Mesothelial cell of epicardium (in vitro differentiated cells): Measurements from ENCODE around the gene ST6GALNAC4. TPM values are rescaled to one million over a fixed set of nuclear protein-coding genes. Genes with fewer than 3 reads are reported as not detected.

Source experiments
- DNase-seq, 2 experiments: peaks; one replicate each; pipeline ENCODE4 v3.0.0; 2021; ENCODE audit warnings: low spot score in 2 of 2; ENCODE audit not compliant: unreplicated experiment in 2 of 2
- H3K27ac Mint-ChIP-seq: 2 replicates; pipeline ENCODE4 v1.8.0; 2021; ENCODE audit warnings: mixed read lengths
- H3K27me3 Mint-ChIP-seq: 2 replicates; pipeline ENCODE4 v1.8.0; 2021; ENCODE audit warnings: low read depth, mixed read lengths
- H3K36me3 Mint-ChIP-seq: 2 replicates; pipeline ENCODE4 v1.8.0; 2021; ENCODE audit warnings: mixed read lengths
- H3K4me1 Mint-ChIP-seq: 2 replicates; pipeline ENCODE4 v1.8.0; 2021; ENCODE audit warnings: mixed read lengths
- H3K4me3 Mint-ChIP-seq: 2 replicates; pipeline ENCODE4 v1.8.0; 2021; ENCODE audit warnings: mild to moderate bottlenecking, moderate library complexity, mixed read lengths
- H3K9me3 Mint-ChIP-seq: 2 replicates; pipeline ENCODE4 v1.8.0; 2021; ENCODE audit warnings: mixed read lengths
- total RNA-seq: library from RNA; stranded (reverse); gene quantifications from 3 replicates; pipeline ENCODE4 v1.2.1, GENCODE V29; 2021
- TF ChIP-seq, protein P1 (sequence below): fragments of 200-600 bp; sonication (generic); IDR thresholded peaks from one replicate; pipeline ENCODE4 v1.5.0; 2021; ENCODE audit warnings: antibody characterized with exemption; ENCODE audit not compliant: unreplicated experiment

Gene ST6GALNAC4
- total RNA-seq, 1 donor from 2014 or later = 14.5 TPM

- no peak for DNase-seq
- peak overlapping the region; percentile 76 for H3K4me3 Mint-ChIP-seq
- no peaks in the 10 kb centered on the region for H3K9me3 Mint-ChIP-seq
- no peaks in the 10 kb centered on the region for H3K27me3 Mint-ChIP-seq
- TF ChIP-seq, protein P1, sequence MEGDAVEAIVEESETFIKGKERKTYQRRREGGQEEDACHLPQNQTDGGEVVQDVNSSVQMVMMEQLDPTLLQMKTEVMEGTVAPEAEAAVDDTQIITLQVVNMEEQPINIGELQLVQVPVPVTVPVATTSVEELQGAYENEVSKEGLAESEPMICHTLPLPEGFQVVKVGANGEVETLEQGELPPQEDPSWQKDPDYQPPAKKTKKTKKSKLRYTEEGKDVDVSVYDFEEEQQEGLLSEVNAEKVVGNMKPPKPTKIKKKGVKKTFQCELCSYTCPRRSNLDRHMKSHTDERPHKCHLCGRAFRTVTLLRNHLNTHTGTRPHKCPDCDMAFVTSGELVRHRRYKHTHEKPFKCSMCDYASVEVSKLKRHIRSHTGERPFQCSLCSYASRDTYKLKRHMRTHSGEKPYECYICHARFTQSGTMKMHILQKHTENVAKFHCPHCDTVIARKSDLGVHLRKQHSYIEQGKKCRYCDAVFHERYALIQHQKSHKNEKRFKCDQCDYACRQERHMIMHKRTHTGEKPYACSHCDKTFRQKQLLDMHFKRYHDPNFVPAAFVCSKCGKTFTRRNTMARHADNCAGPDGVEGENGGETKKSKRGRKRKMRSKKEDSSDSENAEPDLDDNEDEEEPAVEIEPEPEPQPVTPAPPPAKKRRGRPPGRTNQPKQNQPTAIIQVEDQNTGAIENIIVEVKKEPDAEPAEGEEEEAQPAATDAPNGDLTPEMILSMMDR = no peak
- H3K36me3 Mint-ChIP-seq = no peaks in the 10 kb centered on the region
- H3K27ac Mint-ChIP-seq = peak overlapping the region; percentile 63
- H3K4me1 Mint-ChIP-seq = peaks cover 19% of the 10 kb centered on the region
These were observed 38.0 kb downstream of the ST6GALNAC4 start for GRCh38 chr9:127878652-127879390.

- Mint-ChIP-seq H3K27me3 (no peaks in the 10 kb centered on the region), H3K27ac (peak overlapping the region; percentile 63), H3K9me3 (no peaks in the 10 kb centered on the region), H3K36me3 (no peaks in the 10 kb centered on the region), H3K4me3 (peak overlapping the region; percentile 76), H3K4me1 (peaks cover 19% of the 10 kb centered on the region)
- DNase-seq = no peak
- TF ChIP-seq, protein P1 = no peak
These were observed 38.7 kb downstream of the ST6GALNAC4 start for GRCh38 chr9:127878001-127878651.

DNA sequence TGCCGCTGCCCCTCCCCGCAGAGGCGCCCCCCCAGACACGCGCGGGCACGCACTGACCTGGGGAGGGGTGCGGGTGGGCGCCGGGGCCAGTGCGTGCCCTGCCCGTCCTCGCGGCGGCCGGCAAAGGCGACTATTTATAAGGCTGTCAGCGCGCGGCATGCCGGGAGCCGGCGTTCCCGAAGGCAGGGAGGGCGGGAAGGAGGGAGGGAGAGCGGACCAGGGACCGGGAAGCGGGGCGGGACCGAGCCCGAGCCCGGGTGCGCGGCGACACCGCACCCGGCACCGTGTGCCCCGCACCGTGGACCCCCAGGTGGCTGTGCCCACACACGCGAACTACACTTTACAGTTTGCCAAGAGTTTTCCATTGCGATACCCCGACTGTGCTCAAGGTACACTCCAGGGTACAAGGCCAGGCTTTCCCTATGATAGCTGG lies 39.3 kb downstream of the ST6GALNAC4 start, which contains the start of gene AK1:
AK1 (minus strand) TSS at position 110 of the 433 bp plus-strand sequence. CDS start 3,058 bp downstream, outside the sequence.
- peak within 1 kb of the TSS; percentile 63 for H3K27ac Mint-ChIP-seq
- no peaks in the 10 kb centered on the region for H3K27me3 Mint-ChIP-seq
- no peaks in the 10 kb centered on the region for H3K36me3 Mint-ChIP-seq
- TF ChIP-seq, protein P1 = no peak
- peak within 1 kb of the TSS; percentile 76 for H3K4me3 Mint-ChIP-seq
- H3K9me3 Mint-ChIP-seq = no peaks in the 10 kb centered on the region
- peaks cover 19% of the 10 kb centered on the region for H3K4me1 Mint-ChIP-seq
- DNase-seq = peak in 1 of 2 experiments; percentile 60

DNA sequence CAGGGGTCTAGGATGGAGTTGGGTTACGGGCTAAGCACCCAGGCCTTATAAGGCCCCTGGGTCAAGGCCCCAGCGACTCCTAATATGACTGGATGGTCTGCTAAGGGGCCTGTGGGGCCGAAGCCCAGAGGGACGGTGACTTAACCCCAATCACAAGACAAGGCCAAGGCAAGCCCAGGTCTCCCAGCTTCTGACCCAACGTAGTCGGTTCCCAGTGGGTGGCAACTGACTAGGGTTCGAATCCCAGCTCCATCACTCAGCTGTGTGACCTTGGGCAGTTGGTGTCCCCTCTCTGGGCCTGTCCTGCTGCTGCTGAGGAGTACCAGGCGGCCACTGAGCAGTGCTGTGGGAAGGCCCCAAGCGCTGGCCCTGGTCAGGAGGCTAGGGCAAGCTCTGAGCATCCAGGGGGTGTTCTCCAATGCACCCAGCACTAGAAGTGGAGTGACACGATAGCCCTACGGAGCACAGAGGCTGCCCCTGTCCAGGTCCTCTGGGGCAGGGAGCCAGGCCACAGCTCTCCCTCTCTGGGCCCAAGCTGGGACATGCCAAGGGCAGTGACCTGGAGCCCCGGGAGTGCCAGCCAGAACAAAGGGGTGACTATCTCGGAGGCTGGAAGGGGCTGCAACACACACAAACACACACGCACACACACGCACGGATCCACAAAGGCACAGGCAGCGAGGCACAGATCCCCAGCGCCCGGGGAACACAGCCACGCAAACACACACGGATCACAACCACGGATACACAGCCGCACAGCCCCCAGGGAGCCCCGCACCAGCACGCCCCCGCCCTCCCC lies 39.9 kb downstream of the ST6GALNAC4 start:
- no peaks in the 10 kb centered on the region for H3K9me3 Mint-ChIP-seq
- H3K4me1 Mint-ChIP-seq = peaks cover 19% of the 10 kb centered on the region
- TF ChIP-seq, protein P1 = no peak
- H3K27me3 Mint-ChIP-seq = no peaks in the 10 kb centered on the region
- peaks cover 1% of the 10 kb centered on the region for H3K36me3 Mint-ChIP-seq
- H3K4me3 Mint-ChIP-seq = peak overlapping the region; percentile 76
- peak overlapping the region; percentile 50 for H3K27ac Mint-ChIP-seq
- DNase-seq = no peak

GRCh38 chr9:127876026-127876763 lies 40.6 kb downstream of the ST6GALNAC4 start:
- TF ChIP-seq, protein P1 = no peak
- DNase-seq = no peak
- H3K27ac Mint-ChIP-seq = peak overlapping the region; percentile 67
- peaks cover 3% of the 10 kb centered on the region for H3K36me3 Mint-ChIP-seq
- no peaks in the 10 kb centered on the region for H3K9me3 Mint-ChIP-seq
- H3K4me3 Mint-ChIP-seq = peak overlapping the region; percentile 76
- peaks cover 19% of the 10 kb centered on the region for H3K4me1 Mint-ChIP-seq
- H3K27me3 Mint-ChIP-seq = no peaks in the 10 kb centered on the region
